HEK293 (cell line): Measurements from ENCODE around the gene PSMD12.

Experiments
- CTCF ChIA-PET: fragments of 350-600 bp; formaldehyde crosslinking; extraction: SDS; loops from one replicate; lab custom pipeline; 2021; ENCODE audit warnings: antibody characterized with exemption; lab: Yijun Ruan, JAX
- POLR2A ChIA-PET: fragments of 300-600 bp; formaldehyde crosslinking; extraction: SDS; loops from one replicate; lab custom pipeline; 2020; ENCODE audit warnings: antibody characterized with exemption, inconsistent platforms; lab: Yijun Ruan, JAX
- H3K27ac ChIP-seq: fragments of 200-500 bp; sonication (Bioruptor generic); 2 replicates; pipeline ENCODE4 v1.5.1; 2014; ENCODE audit warnings: low read depth, low read length, control low read depth, inconsistent platforms; ENCODE audit errors: extremely low read depth
- H3K36me3 ChIP-seq, 2 experiments: fragments of 200-500 bp in 1 of 2; sonication (Bioruptor generic) in 1 of 2; 1 replicate in 1 of 2; 2 replicates in 1 of 2; pipeline ENCODE4 v1.5.1; 2014 to 2017; ENCODE audit warnings: inconsistent platforms in 2 of 2, low read length in 2 of 2; ENCODE audit not compliant: control insufficient read depth in 2 of 2, insufficient read depth in 1 of 2
- H3K4me1 ChIP-seq: fragments of 200-500 bp; sonication (Bioruptor generic); 2 replicates; pipeline ENCODE4 v1.5.1; 2014; ENCODE audit warnings: mild to moderate bottlenecking, low read length, inconsistent platforms; ENCODE audit not compliant: control insufficient read depth, insufficient read depth
- H3K4me3 ChIP-seq: 2 replicates; pipeline ENCODE4 v1.5.1; 2011; ENCODE audit warnings: low read depth, mild to moderate bottlenecking, control low read depth, low read length, moderate library complexity
- H3K9me3 ChIP-seq: fragments of 200-500 bp; sonication (Bioruptor generic); 2 replicates; pipeline ENCODE4 v1.5.1; 2014; ENCODE audit warnings: low read depth, low read length, inconsistent platforms; ENCODE audit not compliant: control insufficient read depth, insufficient read depth
- EGR2 ChIP-seq: fragments of 450-650 bp; formaldehyde crosslinking; IDR thresholded peaks from 2 replicates; pipeline ENCODE4 v1.5.1; 2016; ENCODE audit warnings: low read depth, missing biosample characterization, missing genetic modification characterization
- SCRT2 ChIP-seq: fragments of 450-650 bp; formaldehyde crosslinking; IDR thresholded peaks from 2 replicates; pipeline ENCODE4 v1.5.1; 2016; ENCODE audit warnings: missing biosample characterization, missing genetic modification characterization
- SETDB1 ChIP-seq: IDR thresholded peaks from one replicate; pipeline ENCODE4 v1.6.1; 2017; ENCODE audit warnings: mild to moderate bottlenecking, low read length, moderate library complexity, mixed read lengths; ENCODE audit not compliant: insufficient read length
- YY2 ChIP-seq: fragments of 450-650 bp; formaldehyde crosslinking; IDR thresholded peaks from 2 replicates; pipeline ENCODE4 v1.5.1; 2016; ENCODE audit warnings: missing biosample characterization, missing genetic modification characterization
- ZBTB1 ChIP-seq: fragments of 450-650 bp; formaldehyde crosslinking; IDR thresholded peaks from 2 replicates; pipeline ENCODE4 v1.5.1; 2016; ENCODE audit warnings: missing biosample characterization, missing genetic modification characterization
- ZIC2 ChIP-seq: fragments of 450-650 bp; formaldehyde crosslinking; IDR thresholded peaks from 2 replicates; pipeline ENCODE4 v1.5.1; 2016; ENCODE audit warnings: missing biosample characterization, missing genetic modification characterization
- ZNF146 ChIP-seq: fragments of 450-650 bp; formaldehyde crosslinking; IDR thresholded peaks from 2 replicates; pipeline ENCODE4 v1.5.1; 2016; ENCODE audit warnings: missing biosample characterization, missing genetic modification characterization
- ZNF266 ChIP-seq: fragments of 450-650 bp; formaldehyde crosslinking; IDR thresholded peaks from 2 replicates; pipeline ENCODE4 v1.5.1; 2016; ENCODE audit warnings: missing biosample characterization, missing genetic modification characterization, low read depth
- ZNF354C ChIP-seq: fragments of 450-650 bp; formaldehyde crosslinking; IDR thresholded peaks from 2 replicates; pipeline ENCODE4 v1.5.1; 2016; ENCODE audit warnings: missing biosample characterization, missing genetic modification characterization, low read depth, borderline replicate concordance
- ZNF37A ChIP-seq: fragments of 450-650 bp; IDR thresholded peaks from 2 replicates; pipeline ENCODE4 v1.5.1; 2018; ENCODE audit warnings: missing biosample characterization, missing genetic modification characterization
- ZNF391 ChIP-seq: fragments of 450-650 bp; formaldehyde crosslinking; IDR thresholded peaks from 2 replicates; pipeline ENCODE4 v1.5.1; 2016; ENCODE audit warnings: low read depth, missing biosample characterization, missing genetic modification characterization, borderline replicate concordance
- ZNF426 ChIP-seq: fragments of 450-650 bp; formaldehyde crosslinking; IDR thresholded peaks from 2 replicates; pipeline ENCODE4 v1.5.1; 2017; ENCODE audit warnings: missing biosample characterization, missing genetic modification characterization, mild to moderate bottlenecking, inconsistent platforms, moderate library complexity
- ZNF473 ChIP-seq: fragments of 450-650 bp; formaldehyde crosslinking; IDR thresholded peaks from 2 replicates; pipeline ENCODE4 v1.5.1; 2017; ENCODE audit warnings: missing biosample characterization, missing genetic modification characterization
- ZNF510 ChIP-seq: fragments of 450-650 bp; formaldehyde crosslinking; IDR thresholded peaks from 2 replicates; pipeline ENCODE4 v1.5.1; 2018; ENCODE audit warnings: mild to moderate bottlenecking, missing genetic modification characterization, missing biosample characterization; ENCODE audit not compliant: insufficient replicate concordance
- ZNF548 ChIP-seq: fragments of 450-650 bp; formaldehyde crosslinking; IDR thresholded peaks from 2 replicates; pipeline ENCODE4 v1.5.1; 2016; ENCODE audit warnings: missing biosample characterization, missing genetic modification characterization
- ZNF585B ChIP-seq: fragments of 450-650 bp; formaldehyde crosslinking; IDR thresholded peaks from 2 replicates; pipeline ENCODE4 v1.5.1; 2016; ENCODE audit warnings: missing biosample characterization, missing genetic modification characterization
- ZNF660 ChIP-seq: fragments of 450-650 bp; IDR thresholded peaks from 2 replicates; pipeline ENCODE4 v1.5.1; 2018; ENCODE audit warnings: missing biosample characterization, mild to moderate bottlenecking, missing genetic modification characterization
- ZNF747 ChIP-seq: fragments of 450-650 bp; formaldehyde crosslinking; IDR thresholded peaks from 2 replicates; pipeline ENCODE4 v1.5.1; 2016; ENCODE audit warnings: missing biosample characterization, missing genetic modification characterization
- ZNF791 ChIP-seq: fragments of 450-650 bp; formaldehyde crosslinking; IDR thresholded peaks from 2 replicates; pipeline ENCODE4 v1.5.1; 2016; ENCODE audit warnings: missing biosample characterization, missing genetic modification characterization
- TF ChIP-seq, protein P1 (sequence below): fragments of 450-650 bp; formaldehyde crosslinking; IDR thresholded peaks from 2 replicates; pipeline ENCODE4 v1.5.1; 2016; ENCODE audit warnings: missing biosample characterization, missing genetic modification characterization
- TF ChIP-seq, protein P2 (sequence below): fragments of 450-650 bp; formaldehyde crosslinking; IDR thresholded peaks from 2 replicates; pipeline ENCODE4 v1.5.1; 2016; ENCODE audit warnings: missing biosample characterization, missing genetic modification characterization
- TF ChIP-seq, protein P3 (sequence below): fragments of 450-650 bp; formaldehyde crosslinking; IDR thresholded peaks from 2 replicates; pipeline ENCODE4 v1.5.1; 2016; ENCODE audit warnings: missing biosample characterization, missing genetic modification characterization, borderline replicate concordance
- TF ChIP-seq, protein P4 (sequence below): IDR thresholded peaks from 2 replicates; pipeline ENCODE4 v1.6.1; 2011; ENCODE audit warnings: mild to moderate bottlenecking, low read depth, low read length, borderline replicate concordance
- TF ChIP-seq, protein P5 (sequence below): fragments of 450-650 bp; formaldehyde crosslinking; IDR thresholded peaks from 2 replicates; pipeline ENCODE4 v1.5.1; 2016; ENCODE audit warnings: missing biosample characterization, missing genetic modification characterization
- TF ChIP-seq, protein P6 (sequence below): fragments of 450-650 bp; formaldehyde crosslinking; conservative IDR thresholded peaks from 2 replicates; pipeline ENCODE4 v1.5.1; 2016; ENCODE audit warnings: low read depth, missing biosample characterization, missing genetic modification characterization

The PSMD12 gene

DNA sequence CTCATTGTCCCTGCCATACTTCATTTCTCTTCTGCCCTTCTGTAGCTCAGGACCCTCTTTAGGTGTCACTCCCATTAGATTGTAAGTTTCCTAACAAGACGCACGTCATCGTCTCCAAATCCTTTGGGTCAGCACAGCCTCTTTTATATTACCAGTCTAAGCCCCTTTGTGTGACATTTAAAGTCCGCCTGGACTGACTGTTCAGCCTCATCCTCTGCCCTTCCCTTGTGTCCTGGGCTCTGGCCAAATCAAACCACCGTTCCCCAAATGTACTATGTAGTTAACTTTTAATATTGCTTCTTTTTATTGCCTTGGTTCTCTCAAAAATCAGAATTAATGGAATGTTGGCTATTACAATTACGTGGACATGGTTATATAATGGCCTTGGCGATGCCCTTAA, 48.9 kb upstream of the PSMD12 start (continued):
- TF ChIP-seq ZNF37A (tag by site-specific recombination) = no peak
- TF ChIP-seq, protein P1, sequence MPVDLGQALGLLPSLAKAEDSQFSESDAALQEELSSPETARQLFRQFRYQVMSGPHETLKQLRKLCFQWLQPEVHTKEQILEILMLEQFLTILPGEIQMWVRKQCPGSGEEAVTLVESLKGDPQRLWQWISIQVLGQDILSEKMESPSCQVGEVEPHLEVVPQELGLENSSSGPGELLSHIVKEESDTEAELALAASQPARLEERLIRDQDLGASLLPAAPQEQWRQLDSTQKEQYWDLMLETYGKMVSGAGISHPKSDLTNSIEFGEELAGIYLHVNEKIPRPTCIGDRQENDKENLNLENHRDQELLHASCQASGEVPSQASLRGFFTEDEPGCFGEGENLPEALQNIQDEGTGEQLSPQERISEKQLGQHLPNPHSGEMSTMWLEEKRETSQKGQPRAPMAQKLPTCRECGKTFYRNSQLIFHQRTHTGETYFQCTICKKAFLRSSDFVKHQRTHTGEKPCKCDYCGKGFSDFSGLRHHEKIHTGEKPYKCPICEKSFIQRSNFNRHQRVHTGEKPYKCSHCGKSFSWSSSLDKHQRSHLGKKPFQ (tag by site-specific recombination) = no peak
- no peak for TF ChIP-seq ZNF266 (tag by site-specific recombination)
- no peak for TF ChIP-seq EGR2 (tag by site-specific recombination)
- TF ChIP-seq ZNF391 (tag by site-specific recombination) = no peak
- TF ChIP-seq ZNF426 (tag by site-specific recombination) = no peak
- TF ChIP-seq, protein P2, sequence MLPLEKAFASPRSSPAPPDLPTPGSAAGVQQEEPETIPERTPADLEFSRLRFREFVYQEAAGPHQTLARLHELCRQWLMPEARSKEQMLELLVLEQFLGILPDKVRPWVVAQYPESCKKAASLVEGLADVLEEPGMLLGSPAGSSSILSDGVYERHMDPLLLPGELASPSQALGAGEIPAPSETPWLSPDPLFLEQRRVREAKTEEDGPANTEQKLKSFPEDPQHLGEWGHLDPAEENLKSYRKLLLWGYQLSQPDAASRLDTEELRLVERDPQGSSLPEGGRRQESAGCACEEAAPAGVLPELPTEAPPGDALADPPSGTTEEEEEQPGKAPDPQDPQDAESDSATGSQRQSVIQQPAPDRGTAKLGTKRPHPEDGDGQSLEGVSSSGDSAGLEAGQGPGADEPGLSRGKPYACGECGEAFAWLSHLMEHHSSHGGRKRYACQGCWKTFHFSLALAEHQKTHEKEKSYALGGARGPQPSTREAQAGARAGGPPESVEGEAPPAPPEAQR (tag by site-specific recombination) = no peak
- TF ChIP-seq ZIC2 (tag by site-specific recombination) = no peak
- TF ChIP-seq, protein P3, sequence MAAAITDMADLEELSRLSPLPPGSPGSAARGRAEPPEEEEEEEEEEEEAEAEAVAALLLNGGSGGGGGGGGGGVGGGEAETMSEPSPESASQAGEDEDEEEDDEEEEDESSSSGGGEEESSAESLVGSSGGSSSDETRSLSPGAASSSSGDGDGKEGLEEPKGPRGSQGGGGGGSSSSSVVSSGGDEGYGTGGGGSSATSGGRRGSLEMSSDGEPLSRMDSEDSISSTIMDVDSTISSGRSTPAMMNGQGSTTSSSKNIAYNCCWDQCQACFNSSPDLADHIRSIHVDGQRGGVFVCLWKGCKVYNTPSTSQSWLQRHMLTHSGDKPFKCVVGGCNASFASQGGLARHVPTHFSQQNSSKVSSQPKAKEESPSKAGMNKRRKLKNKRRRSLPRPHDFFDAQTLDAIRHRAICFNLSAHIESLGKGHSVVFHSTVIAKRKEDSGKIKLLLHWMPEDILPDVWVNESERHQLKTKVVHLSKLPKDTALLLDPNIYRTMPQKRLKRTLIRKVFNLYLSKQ = no peak

DNA sequence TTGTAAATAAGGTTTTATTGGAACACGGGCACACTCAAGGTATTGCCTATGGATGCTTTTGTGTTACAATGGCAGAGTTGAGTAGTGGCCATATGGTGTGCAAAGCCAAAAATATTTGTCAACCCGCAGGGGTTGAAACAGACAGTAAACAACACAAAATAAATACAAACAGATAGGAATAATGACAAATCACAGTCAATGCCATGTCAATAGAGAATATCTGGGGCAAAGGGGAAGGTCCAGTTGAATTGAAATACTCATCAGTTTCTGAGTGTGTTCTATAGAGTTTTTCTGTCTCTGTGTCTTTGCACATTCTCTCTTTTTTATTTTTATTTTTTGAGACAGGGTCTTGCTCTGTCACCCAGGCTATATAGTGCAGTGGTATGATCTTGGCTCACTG, 48.2 kb upstream of the PSMD12 start:
- H3K36me3 ChIP-seq = no peaks in the 10 kb centered on the region
- H3K4me3 ChIP-seq = no peak overlapping the region
- no peak for TF ChIP-seq YY2
- TF ChIP-seq ZBTB1 = no peak
- no peak for TF ChIP-seq ZNF354C
- TF ChIP-seq, protein P4, sequence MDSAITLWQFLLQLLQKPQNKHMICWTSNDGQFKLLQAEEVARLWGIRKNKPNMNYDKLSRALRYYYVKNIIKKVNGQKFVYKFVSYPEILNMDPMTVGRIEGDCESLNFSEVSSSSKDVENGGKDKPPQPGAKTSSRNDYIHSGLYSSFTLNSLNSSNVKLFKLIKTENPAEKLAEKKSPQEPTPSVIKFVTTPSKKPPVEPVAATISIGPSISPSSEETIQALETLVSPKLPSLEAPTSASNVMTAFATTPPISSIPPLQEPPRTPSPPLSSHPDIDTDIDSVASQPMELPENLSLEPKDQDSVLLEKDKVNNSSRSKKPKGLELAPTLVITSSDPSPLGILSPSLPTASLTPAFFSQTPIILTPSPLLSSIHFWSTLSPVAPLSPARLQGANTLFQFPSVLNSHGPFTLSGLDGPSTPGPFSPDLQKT = no peak
- no peak for TF ChIP-seq ZNF510 (tag by site-specific recombination)
- TF ChIP-seq ZNF585B (tag by site-specific recombination) = no peak
- no peak for TF ChIP-seq ZNF747 (tag by site-specific recombination)
- no peak for TF ChIP-seq SETDB1
- no peak for TF ChIP-seq SCRT2 (tag by site-specific recombination)
- no peak for TF ChIP-seq ZNF791 (tag by site-specific recombination)
- CTCF ChIA-PET = no interaction called here
- H3K9me3 ChIP-seq = no peaks in the 10 kb centered on the region
- POLR2A ChIA-PET = no interaction called here
- H3K4me1 ChIP-seq = no peaks in the 10 kb centered on the region
- no peak overlapping the region for H3K27ac ChIP-seq

DNA sequence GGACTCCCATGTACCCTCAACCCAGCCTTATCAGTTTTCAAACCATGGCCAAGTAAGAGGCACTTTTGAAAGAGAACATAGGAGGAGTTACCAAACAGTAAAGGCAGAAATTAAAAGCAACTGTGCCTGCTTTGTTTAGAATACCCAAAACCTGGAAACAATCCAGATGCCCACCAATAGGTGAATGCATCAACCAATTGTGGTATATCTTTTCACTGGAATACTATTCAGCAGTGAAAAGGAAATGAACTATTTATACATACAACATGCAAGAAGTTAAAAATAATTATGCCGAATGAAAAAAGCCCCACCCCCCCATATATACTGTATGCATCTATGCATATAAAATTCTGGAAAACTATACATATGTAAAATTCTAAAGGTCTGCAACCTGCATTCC, 47.8 kb upstream of the PSMD12 start:
- no peaks in the 10 kb centered on the region for H3K4me1 ChIP-seq
- no peaks in the 10 kb centered on the region for H3K36me3 ChIP-seq
- no peak overlapping the region for H3K27ac ChIP-seq
- ChIA-PET POLR2A (no interaction called here), CTCF (no interaction called here)
- H3K4me3 ChIP-seq = no peak overlapping the region
- H3K9me3 ChIP-seq = no peaks in the 10 kb centered on the region
- no peak for TF ChIP-seq ZNF473 (tag by site-specific recombination)
- TF ChIP-seq ZNF660 (tag by site-specific recombination) = 0 out of 2 replicates have a peak, but pooled peaks have one; percentile 54
- TF ChIP-seq SETDB1 = peak; percentile 15
- TF ChIP-seq ZNF548 = no peak
- TF ChIP-seq ZNF146 (tag by site-specific recombination) = peak; percentile 83
- TF ChIP-seq, protein P5, sequence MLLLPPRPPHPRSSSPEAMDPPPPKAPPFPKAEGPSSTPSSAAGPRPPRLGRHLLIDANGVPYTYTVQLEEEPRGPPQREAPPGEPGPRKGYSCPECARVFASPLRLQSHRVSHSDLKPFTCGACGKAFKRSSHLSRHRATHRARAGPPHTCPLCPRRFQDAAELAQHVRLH (tag by site-specific recombination) = 0 out of 2 replicates have a peak, but pooled peaks have one; percentile 26
- TF ChIP-seq, protein P6, sequence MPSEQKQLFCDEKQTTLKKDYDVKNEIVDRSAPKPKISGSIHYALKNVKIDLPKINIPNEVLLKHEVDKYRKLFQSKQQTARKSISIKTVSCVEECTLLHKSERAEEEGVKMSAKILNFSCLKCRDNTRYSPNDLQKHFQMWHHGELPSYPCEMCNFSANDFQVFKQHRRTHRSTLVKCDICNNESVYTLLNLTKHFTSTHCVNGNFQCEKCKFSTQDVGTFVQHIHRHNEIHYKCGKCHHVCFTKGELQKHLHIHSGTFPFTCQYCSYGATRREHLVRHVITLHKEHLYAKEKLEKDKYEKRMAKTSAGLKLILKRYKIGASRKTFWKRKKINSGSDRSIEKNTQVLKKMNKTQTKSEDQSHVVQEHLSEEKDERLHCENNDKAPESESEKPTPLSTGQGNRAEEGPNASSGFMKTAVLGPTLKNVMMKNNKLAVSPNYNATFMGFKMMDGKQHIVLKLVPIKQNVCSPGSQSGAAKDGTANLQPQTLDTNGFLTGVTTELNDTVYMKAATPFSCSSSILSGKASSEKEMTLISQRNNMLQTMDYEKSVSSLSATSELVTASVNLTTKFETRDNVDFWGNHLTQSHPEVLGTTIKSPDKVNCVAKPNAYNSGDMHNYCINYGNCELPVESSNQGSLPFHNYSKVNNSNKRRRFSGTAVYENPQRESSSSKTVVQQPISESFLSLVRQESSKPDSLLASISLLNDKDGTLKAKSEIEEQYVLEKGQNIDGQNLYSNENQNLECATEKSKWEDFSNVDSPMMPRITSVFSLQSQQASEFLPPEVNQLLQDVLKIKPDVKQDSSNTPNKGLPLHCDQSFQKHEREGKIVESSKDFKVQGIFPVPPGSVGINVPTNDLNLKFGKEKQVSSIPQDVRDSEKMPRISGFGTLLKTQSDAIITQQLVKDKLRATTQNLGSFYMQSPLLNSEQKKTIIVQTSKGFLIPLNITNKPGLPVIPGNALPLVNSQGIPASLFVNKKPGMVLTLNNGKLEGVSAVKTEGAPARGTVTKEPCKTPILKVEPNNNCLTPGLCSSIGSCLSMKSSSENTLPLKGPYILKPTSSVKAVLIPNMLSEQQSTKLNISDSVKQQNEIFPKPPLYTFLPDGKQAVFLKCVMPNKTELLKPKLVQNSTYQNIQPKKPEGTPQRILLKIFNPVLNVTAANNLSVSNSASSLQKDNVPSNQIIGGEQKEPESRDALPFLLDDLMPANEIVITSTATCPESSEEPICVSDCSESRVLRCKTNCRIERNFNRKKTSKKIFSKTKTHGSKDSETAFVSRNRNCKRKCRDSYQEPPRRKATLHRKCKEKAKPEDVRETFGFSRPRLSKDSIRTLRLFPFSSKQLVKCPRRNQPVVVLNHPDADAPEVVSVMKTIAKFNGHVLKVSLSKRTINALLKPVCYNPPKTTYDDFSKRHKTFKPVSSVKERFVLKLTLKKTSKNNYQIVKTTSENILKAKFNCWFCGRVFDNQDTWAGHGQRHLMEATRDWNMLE = no peak
